Head of caudate nucleus (tissue), 42 donors: ENCODE data around the gene SCFD2.
"Not testable (repeated sequence)": the region's sequence is repeated elsewhere in the genome, so short reads cannot be mapped to it uniquely, and the experiment has no call there.

Experiments
- DNase-seq, 42 donors: peaks; one replicate each; pipeline versions ENCODE4 v3.0.0 to v3.0.0-alpha.2; 2020 to 2021; ENCODE audit warnings: mixed read lengths in 7 of 42
- intact Hi-C: fragments of 100-400 bp; cut with DNase I; formaldehyde crosslinking; loops from one replicate; pipeline ENCODE4 v1.15.0; 2022

SCFD2 gene

GRCh38 chr4:52841682-52842456 is 524.0 kb downstream of the SCFD2 start:
- intact Hi-C loops: no loop called here
- peak in 27 of 42 donors; percentile 19 to 70 (median 42) for DNase-seq

- intact Hi-C loops: no loop called here
- no peak for DNase-seq
Observed at GRCh38 chr4:52840531-52841370, 525.1 kb downstream of the SCFD2 start.

GRCh38 chr4:52838729-52839586 is 526.9 kb downstream of the SCFD2 start:
- no peak for DNase-seq
- intact Hi-C loops: no loop called here

GRCh38 chr4:52837716-52838558 is 527.9 kb downstream of the SCFD2 start:
- DNase-seq: no peak
- intact Hi-C loops: no loop called here

- DNase-seq: no peak
Observed at GRCh38 chr4:52836678-52837077, 529.2 kb downstream of the SCFD2 start.

GRCh38 chr4:52836120-52836519 is 529.7 kb downstream of the SCFD2 start:
- no peak for DNase-seq
- intact Hi-C loops: no loop called here

More at GRCh38 chr4:52836678-52837077, 529.2 kb downstream of the SCFD2 start:
- intact Hi-C loops: no loop called here

GRCh38 chr4:52834641-52835456 is 531.0 kb downstream of the SCFD2 start:
- intact Hi-C loops, DNase-seq: not testable (repeated sequence)

GRCh38 chr4:52833941-52834525 is 531.8 kb downstream of the SCFD2 start:
- intact Hi-C loops: no loop called here
- no peak for DNase-seq

- DNase-seq: no peak
- intact Hi-C loops: no loop called here
Observed at GRCh38 chr4:52825460-52826090, 540.3 kb downstream of the SCFD2 start.

GRCh38 chr4:52824603-52825459 is 541.0 kb downstream of the SCFD2 start:
- intact Hi-C loops: no loop called here
- DNase-seq: no peak

- intact Hi-C loops: no loop called here
- DNase-seq: no peak
Observed at GRCh38 chr4:52824270-52824602, 541.6 kb downstream of the SCFD2 start.

GRCh38 chr4:52823702-52824092 is 542.2 kb downstream of the SCFD2 start:
- DNase-seq: no peak
- intact Hi-C loops: no loop called here
